ENCODE results near the gene SERP2. TPM values are rescaled to one million over a fixed set of nuclear protein-coding genes. Genes with fewer than 3 reads are reported as not detected.

Gene SERP2
- total RNA-seq, 1 experiment from 2014 or later, result not detected

GRCh38 chr13:44423824-44424223 lies 50.2 kb downstream of the SERP2 start:
- no peak for DNase-seq (ENCODE audit: low spot score)
- in situ Hi-C loops (cut with HindIII; ENCODE audit: low sequenced_read_pairs), result no loop called here

DNA sequence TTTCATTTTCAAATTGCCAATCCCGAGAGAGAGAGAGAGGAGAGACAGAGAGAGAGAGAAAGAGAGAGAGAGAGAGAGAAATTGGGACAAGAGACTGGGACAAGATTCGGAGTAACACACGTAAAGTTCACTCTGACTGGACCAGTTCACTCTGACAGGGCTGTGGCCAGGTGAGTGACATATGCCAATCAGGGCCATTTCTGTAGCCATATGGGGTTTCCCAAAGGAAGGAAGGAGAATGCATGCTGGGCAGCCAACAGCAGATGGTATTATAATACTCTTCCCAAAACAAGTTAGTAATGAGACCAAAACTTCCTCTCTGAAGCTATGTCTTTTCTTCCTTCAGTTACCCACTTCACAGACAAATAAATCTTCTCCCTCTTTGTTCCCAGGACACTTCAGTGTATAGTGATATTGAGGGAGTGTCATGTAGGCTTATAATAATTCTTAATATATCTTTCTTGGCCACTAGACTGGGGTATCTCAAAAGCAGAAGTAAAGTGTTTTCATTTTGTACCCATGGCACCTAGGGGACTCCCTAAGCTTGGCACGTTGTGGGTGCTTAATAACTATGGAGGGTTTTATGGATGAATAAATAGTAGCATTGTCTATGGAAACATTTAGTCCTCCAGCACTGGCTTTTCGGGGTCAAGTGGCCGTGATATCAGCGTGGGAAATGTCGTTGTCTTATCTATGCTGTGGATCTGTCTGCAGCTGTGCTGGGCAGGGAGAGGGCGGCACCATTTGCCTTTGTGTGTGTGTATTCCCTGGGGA lies 51.6 kb downstream of the SERP2 start:
- DNase-seq (ENCODE audit: low spot score), result no peak
- in situ Hi-C loops (cut with HindIII; ENCODE audit: low sequenced_read_pairs), result no loop called here

DNA sequence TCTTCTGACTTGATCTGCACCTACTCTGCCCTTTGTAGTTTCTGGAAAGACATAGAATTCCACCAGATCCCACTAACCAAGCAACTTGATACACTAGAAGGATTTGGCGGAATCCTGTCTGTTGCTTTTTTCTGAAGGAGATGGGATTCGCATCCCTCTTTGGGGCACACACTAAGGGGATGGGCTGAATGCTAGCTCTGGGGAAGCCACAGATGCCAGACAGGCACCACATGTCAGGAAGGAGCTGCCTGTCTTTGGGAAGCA lies 52.1 kb downstream of the SERP2 start:
- DNase-seq (ENCODE audit: low spot score), result no peak
- in situ Hi-C loops (cut with HindIII; ENCODE audit: low sequenced_read_pairs), result no loop called here

GRCh38 chr13:44426461-44426860 lies 52.8 kb downstream of the SERP2 start:
- in situ Hi-C loops (cut with HindIII; ENCODE audit: low sequenced_read_pairs), result no loop called here
- DNase-seq (ENCODE audit: low spot score), result no peak

DNA sequence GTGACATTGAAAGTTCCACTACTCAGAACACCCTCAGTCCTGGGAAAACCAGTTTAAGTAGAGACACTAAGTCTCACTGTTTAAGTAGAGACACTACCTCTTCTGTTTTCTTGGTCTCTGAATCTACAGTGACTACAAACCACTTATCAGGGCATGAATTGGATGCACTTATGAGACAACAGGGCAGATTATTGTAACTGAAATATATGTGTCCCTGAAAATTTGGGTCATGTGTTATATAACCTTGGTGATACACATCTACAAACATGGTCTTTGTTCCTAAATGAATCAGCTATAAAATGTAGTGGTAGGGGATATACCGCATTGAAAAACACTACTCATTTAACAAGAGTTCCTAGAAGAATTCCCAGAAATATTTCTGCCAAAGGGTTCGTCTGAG lies 55.7 kb downstream of the SERP2 start:
- no peak for DNase-seq (ENCODE audit: low spot score)
- in situ Hi-C loops (cut with HindIII; ENCODE audit: low sequenced_read_pairs), result no loop called here

GRCh38 chr13:44431150-44431549 lies 57.5 kb downstream of the SERP2 start:
- no peak for DNase-seq (ENCODE audit: low spot score)
- in situ Hi-C loops (cut with HindIII; ENCODE audit: low sequenced_read_pairs), result no loop called here

DNA sequence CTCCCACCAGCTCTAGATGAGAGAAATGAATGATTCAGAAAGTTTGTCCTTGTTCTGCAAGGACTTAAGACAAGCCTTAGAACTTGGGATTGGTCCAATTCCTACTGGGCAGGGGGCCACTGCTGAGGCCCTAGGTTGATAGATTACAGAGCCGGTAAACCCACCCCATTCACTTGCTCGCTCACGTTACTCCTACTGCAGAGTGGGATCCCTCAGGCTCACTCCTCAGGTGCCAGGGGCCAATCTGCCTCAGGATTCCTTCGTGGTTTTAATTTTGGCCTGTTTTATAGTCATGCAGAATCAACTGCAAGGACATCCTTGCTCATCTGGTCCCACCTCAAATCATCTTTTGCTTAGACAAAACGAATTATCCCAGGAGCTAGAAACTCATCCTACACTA lies 59.0 kb downstream of the SERP2 start:
- DNase-seq (ENCODE audit: low spot score), result peak; percentile 26

DNA sequence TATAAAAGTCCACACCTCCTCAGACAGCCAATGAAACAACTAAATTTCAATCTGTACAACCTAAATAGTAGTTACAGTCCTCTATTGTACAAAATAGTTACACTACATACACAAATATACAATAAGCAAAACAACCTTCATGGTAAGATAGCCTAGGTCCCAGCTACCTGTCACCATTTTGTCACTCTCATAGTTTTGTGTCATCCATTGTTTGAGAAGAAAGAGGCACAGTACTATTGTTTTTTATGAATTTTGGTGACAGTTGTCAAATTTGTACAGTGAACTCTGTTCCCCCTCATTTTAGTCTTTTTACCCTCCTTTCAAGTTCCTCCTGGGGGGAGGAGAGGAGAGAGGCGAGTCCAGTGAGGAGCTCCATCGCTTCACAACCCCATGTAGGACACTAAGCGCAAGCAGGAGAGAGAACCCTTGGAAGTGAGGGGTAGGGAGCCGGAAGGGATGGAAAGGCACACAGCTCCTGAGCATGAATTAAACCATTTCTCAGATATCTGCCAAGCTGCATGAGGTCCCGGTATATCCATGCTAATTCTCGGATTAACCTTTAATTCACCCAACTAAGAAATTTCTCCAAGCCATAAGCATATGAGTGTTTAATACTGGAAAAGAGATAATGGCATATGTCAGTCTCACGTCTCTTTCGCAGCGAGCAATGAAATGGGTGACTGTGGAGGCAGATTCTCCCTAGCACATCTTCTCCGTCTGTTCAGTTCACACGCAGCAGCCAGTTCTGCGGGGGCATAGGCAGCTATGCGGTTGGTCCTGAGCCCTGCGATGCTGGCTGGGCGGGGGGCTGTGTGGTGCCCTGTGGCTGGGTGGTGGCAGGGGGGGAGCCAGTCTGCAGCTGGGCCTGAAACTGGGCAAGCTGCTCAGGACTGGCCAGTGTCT lies 60.5 kb downstream of the SERP2 start:
- DNase-seq (ENCODE audit: low spot score), result no peak
- in situ Hi-C loops (cut with HindIII; ENCODE audit: low sequenced_read_pairs), result no loop called here

More for the DNA sequence above, 59.0 kb downstream of the SERP2 start:
- in situ Hi-C loops (cut with HindIII; ENCODE audit: low sequenced_read_pairs), result no loop called here

- DNase-seq (ENCODE audit: low spot score), result no peak
- in situ Hi-C loops (cut with HindIII; ENCODE audit: low sequenced_read_pairs), result no loop called here
Observed at GRCh38 chr13:44434766-44435141, 61.1 kb downstream of the SERP2 start.

GRCh38 chr13:44435142-44435918 lies 61.7 kb downstream of the SERP2 start:
- in situ Hi-C loops (cut with HindIII; ENCODE audit: low sequenced_read_pairs), result no loop called here
- DNase-seq (ENCODE audit: low spot score), result peak; percentile 100

GRCh38 chr13:44435919-44436510 lies 62.4 kb downstream of the SERP2 start:
- in situ Hi-C loops (cut with HindIII; ENCODE audit: low sequenced_read_pairs), result no loop called here
- DNase-seq (ENCODE audit: low spot score), result no peak

DNA sequence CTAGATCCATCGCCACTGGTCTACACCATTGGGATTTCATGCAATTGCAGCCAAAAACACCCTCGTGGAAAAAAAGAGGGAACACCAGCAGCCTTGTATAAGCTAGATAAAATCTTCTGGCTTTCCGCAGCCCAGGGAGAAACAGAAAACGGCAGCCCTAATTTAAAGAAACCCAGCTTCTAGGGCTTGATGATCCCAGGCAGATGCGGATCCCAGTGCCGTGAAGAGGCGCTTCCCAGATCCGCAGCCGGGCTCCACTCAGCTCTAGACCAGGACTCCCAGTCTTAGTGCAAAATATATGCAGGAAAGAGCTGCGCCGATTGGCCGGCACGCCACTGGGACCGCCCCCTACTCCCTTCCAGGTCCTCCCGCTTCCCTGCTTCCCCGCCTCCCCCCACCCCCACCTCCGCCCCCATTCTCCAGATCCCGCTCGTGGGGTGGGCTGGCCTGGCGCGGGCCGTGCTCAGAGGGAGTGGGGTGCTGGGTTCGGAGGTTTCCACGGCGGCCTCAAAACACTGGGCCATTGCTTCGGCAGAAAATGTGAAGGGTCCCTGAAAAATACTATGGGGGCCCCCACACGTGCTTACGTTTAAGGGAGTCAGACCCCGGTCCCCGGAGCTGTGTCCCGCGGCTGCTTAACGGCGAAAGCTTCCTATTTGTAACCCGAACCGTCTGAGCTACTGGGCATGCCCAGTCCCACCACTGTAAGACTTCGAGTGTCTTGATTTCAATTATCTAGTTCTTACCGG lies 63.1 kb downstream of the SERP2 start:
- in situ Hi-C loops (cut with HindIII; ENCODE audit: low sequenced_read_pairs), result no loop called here
- DNase-seq (ENCODE audit: low spot score), result peak; percentile 98

GRCh38 chr13:44437356-44438233 lies 64.0 kb downstream of the SERP2 start:
- in situ Hi-C loops (cut with HindIII; ENCODE audit: low sequenced_read_pairs), result no loop called here
- peak; percentile 81 for DNase-seq (ENCODE audit: low spot score)

- in situ Hi-C loops (cut with HindIII; ENCODE audit: low sequenced_read_pairs), result no loop called here
- DNase-seq (ENCODE audit: low spot score), result no peak
Observed at GRCh38 chr13:44438234-44438579, 64.6 kb downstream of the SERP2 start.

DNA sequence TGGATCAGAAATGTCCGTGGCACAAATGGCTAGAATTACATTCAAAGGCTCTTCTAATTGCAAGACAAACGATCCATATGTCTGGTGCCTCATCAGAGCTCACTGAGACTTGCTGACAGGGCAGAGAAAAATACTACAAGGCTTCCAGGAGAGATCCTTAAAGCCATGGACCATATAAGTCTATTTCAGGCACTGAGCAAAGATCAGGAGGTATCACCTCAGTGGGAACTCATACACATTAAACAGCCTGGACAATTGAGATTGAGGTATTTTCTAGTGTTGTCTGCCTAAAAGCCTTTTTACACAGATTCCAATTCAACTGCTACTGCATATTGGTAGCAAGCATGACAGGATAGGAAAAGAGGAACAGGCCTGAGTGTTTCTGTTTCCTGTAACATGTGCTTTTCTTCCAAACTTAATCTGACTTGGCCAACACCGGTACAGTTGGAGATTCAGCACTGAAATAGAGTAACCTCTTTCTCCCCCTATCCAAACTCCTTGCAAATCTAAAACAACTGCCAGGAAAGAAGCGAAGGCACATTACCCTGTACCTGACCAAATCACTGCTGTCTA lies 65.9 kb downstream of the SERP2 start:
- in situ Hi-C loops (cut with HindIII; ENCODE audit: low sequenced_read_pairs), result no loop called here
- DNase-seq (ENCODE audit: low spot score), result peak; percentile 30

DNA sequence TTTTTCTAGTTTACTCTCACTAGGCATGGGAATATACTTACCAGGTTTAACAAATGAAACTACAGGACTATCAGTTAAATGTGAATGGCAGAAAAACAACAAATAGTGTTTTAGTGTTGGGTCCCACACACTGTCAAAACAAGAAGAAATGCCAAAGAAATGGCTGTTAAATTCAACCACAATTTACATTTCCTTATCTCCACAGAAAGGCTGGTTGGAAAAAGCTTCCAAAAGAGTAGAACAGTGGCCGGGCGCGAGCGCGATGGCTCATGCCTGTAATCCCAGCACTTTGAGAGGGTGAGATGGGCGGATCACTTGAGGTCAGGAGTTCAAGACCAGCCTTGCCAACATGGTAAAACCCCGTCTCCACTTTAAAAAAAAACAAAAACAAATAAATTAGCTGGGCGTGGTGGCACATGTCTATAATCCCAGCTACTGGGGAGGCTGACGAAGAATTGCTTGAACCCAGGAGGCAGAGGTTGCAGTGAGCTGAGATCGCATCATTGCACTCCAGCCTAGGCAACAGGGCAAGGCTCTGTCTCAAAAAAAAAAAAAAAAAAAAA lies 66.5 kb downstream of the SERP2 start:
- DNase-seq (ENCODE audit: low spot score), result no peak
- in situ Hi-C loops (cut with HindIII; ENCODE audit: low sequenced_read_pairs), result no loop called here

Measured in G401 (cell line).